ENCODE measurements around the gene SLC12A3. TPM values are rescaled to one million over a fixed set of nuclear protein-coding genes. Genes with fewer than 3 reads are reported as not detected.

The SLC12A3 gene
- total and polyA plus RNA-seq, 2 of the 4 experiments (the other 2 are of a cell fraction), result not detected

DNA sequence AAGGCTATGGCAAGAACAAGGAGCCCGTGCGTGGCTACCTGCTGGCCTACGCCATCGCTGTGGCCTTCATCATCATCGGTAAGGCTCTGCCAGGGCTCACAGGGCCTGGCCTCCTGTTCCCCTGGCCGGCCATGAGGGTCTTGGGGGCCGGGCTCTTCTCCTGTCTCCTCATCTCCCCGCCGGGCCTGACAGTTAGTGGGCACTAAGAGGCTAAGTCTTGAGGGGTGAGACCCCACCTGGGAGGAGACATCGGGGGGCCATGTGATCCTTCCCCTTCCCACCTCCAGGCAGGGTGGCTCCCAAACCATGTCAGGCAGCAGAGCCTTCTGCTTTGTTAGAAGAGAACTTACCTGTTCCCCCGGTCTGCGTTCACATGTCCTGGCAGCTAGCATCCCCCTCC lies 15.2 kb downstream of the SLC12A3 start:
- TF ChIP-seq, protein P1, sequence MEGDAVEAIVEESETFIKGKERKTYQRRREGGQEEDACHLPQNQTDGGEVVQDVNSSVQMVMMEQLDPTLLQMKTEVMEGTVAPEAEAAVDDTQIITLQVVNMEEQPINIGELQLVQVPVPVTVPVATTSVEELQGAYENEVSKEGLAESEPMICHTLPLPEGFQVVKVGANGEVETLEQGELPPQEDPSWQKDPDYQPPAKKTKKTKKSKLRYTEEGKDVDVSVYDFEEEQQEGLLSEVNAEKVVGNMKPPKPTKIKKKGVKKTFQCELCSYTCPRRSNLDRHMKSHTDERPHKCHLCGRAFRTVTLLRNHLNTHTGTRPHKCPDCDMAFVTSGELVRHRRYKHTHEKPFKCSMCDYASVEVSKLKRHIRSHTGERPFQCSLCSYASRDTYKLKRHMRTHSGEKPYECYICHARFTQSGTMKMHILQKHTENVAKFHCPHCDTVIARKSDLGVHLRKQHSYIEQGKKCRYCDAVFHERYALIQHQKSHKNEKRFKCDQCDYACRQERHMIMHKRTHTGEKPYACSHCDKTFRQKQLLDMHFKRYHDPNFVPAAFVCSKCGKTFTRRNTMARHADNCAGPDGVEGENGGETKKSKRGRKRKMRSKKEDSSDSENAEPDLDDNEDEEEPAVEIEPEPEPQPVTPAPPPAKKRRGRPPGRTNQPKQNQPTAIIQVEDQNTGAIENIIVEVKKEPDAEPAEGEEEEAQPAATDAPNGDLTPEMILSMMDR (conservative IDR thresholded peaks at IDR 0.05; ENCODE audit: low read depth, low read length), result no peak
- TF ChIP-seq RFX5 (IDR thresholded peaks at IDR 0.05; ENCODE audit: low read depth, low read length), result no peak
- no peak for TF ChIP-seq MXI1 (IDR thresholded peaks at IDR 0.05; ENCODE audit: borderline replicate concordance, low read depth, low read length)
- no peak for TF ChIP-seq SMC3 (IDR thresholded peaks at IDR 0.05; ENCODE audit: low read depth, low read length)
- TF ChIP-seq BHLHE40 (IDR thresholded peaks at IDR 0.05; ENCODE audit: low read depth, low read length), result no peak
- TF ChIP-seq RAD21 (IDR thresholded peaks at IDR 0.05; ENCODE audit: low read length), result no peak
- no peak for TF ChIP-seq NFE2L2 (IDR thresholded peaks at IDR 0.05; ENCODE audit: low read depth, low read length)
- no peak for TF ChIP-seq USF2 (IDR thresholded peaks at IDR 0.05; ENCODE audit: low read depth, low read length)
- TF ChIP-seq POLR2A (IDR thresholded peaks at IDR 0.05; ENCODE audit: low read depth, low read length), result no peak
- TF ChIP-seq MAFK (IDR thresholded peaks at IDR 0.05; ENCODE audit: low read depth, low read length), result no peak
- TF ChIP-seq CEBPB (IDR thresholded peaks at IDR 0.05; ENCODE audit: low read depth, low read length), result no peak
- no peak for TF ChIP-seq CHD1 (IDR thresholded peaks at IDR 0.05; ENCODE audit: low read depth, low read length)
- TF ChIP-seq RCOR1 (IDR thresholded peaks at IDR 0.05; ENCODE audit: insufficient replicate concordance, low read length), result no peak
- TF ChIP-seq FOS (IDR thresholded peaks at IDR 0.05; ENCODE audit: low read depth, low read length), result no peak
- TF ChIP-seq ELK1 (IDR thresholded peaks at IDR 0.05; ENCODE audit: borderline replicate concordance, low read depth, low read length), result no peak
- Histone ChIP-seq H4K91ac (ENCODE audit: insufficient read depth, low read depth, low read length) (no peak overlapping the region), H2AK9ac (replicated peaks; ENCODE audit: low read depth, low read length, poor library complexity) (no peak overlapping the region), H2BK15ac (ENCODE audit: low read depth, low read length) (no peak overlapping the region), H3K27ac (ENCODE audit: insufficient read depth, low read length) (no peak overlapping the region), H3K9me3 (ENCODE audit: control insufficient read depth, insufficient read depth, low read length) (no peaks in the 10 kb centered on the region), H3K9me1 (ENCODE audit: insufficient read depth, low read length) (no peaks in the 10 kb centered on the region), H3K79me1 (ENCODE audit: low read depth in 1 of 2, low read length in 2 of 2) (no peaks in the 10 kb centered on the region), H3K27me3 (ENCODE audit: control insufficient read depth, insufficient read depth, low read length) (peaks cover 19% of the 10 kb centered on the region; the same call in 1 of the 2 replicates), H3K4me1 (ENCODE audit: control insufficient read depth, insufficient read depth, low read length) (no peaks in the 10 kb centered on the region), H3K4me2 (ENCODE audit: low read depth, low read length) (no peak overlapping the region), H4K20me1 (ENCODE audit: insufficient read depth, low read length) (no peaks in the 10 kb centered on the region), H2BK5ac (ENCODE audit: low read depth, low read length, poor library complexity, severe bottlenecking) (no peak overlapping the region), H2AK5ac (ENCODE audit: low read depth, low read length) (no peak overlapping the region), H2AFZ (replicated peaks; ENCODE audit: low read length, poor library complexity) (no peak overlapping the region), H3K14ac (replicated peaks; ENCODE audit: low read depth, low read length) (no peak overlapping the region), H2BK120ac (ENCODE audit: low read depth, low read length) (no peak overlapping the region), H3K4ac (ENCODE audit: low read depth, low read length) (no peak overlapping the region), H3K9ac (ENCODE audit: low read depth, low read length) (no peak overlapping the region), H3K4me3 (ENCODE audit: insufficient read depth, low read depth, low read length) (no peak overlapping the region), H4K5ac (ENCODE audit: low read depth, low read length) (no peak overlapping the region), H3K56ac (ENCODE audit: extremely low read depth, insufficient read depth, low read length) (no peak overlapping the region), H4K8ac (ENCODE audit: low read depth in 2 of 2, low read length in 2 of 2) (no peak overlapping the region), H3K18ac (ENCODE audit: low read depth, low read length) (no peak overlapping the region), H3K23ac (ENCODE audit: low read depth, low read length) (no peak overlapping the region), H3K36me3 (ENCODE audit: control insufficient read depth, insufficient read depth, low read length) (no peaks in the 10 kb centered on the region), H2BK20ac (ENCODE audit: low read depth, low read length) (no peak overlapping the region)
- WGBS, 2 experiments (ENCODE audit: extremely low coverage in 2 of 2, insufficient read length in 1 of 2), result 89% methylated on average over 3 of the region's 12 CpGs; no CpG with 5 or more reads in 1 of the 2 experiments
- ChIA-PET CTCF (no interaction called here), POLR2A (ENCODE audit: unreplicated experiment) (no interaction called here)
- no peak for DNase-seq
- ATAC-seq (ENCODE audit: low read depth), result no peak
- dilution Hi-C loops (cut with HindIII; ENCODE audit: low sequenced_read_pairs, unreplicated experiment), result no loop called here
- in situ Hi-C loops (cut with MboI; ENCODE audit: low sequenced_read_pairs), result no loop called here
- no TSS peak for BruUV-seq (replicated peaks)
- intact Hi-C loops (cut with micrococcal nuclease), result no loop called here
